NCI-H526 treated with DMSO at 0.1 percent for 48 hours (cell line): ENCODE results near the gene ANO10.
"Not testable (repeated sequence)": the region's sequence is repeated elsewhere in the genome, so short reads cannot be mapped to it uniquely, and the experiment has no call there.

Experiments used
- DNase-seq: peaks from one replicate; lab custom pipeline; 2025; lab: John Stamatoyannopoulos, UW

The ANO10 gene

GRCh38 chr3:43518515-43518914 lies 103.3 kb downstream of the ANO10 start:
- not testable (repeated sequence) for DNase-seq

DNA sequence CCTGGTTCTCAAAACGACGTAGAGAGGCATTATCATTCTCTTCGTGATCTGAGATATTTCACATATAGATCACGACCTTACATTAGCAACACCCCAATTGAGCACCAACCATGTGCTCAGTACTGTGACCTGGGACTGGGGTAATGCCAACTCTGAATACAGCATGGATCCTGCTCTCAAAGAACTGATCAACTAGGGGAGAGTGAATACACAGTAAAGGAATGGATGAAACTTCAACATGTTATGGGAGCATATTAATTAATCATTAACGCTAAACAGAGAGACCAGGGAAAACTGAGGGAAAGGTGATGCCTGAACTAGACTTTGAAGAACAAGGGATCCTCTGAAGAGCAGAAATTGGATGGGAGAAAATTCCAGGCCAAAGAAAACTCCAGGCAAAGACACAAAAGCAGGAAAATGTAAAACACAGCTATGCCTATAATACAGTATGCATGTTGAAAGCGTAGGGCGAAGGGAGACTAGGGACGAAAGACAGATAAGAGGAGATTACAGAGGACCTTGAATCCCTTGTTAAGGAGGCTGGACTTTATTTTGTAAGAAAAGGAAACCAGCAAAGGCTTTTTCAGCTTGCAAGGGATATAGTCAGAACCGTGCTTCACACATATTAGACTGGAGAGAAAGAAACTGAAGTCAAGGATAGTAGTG lies 105.7 kb downstream of the ANO10 start:
- DNase-seq: no peak

DNA sequence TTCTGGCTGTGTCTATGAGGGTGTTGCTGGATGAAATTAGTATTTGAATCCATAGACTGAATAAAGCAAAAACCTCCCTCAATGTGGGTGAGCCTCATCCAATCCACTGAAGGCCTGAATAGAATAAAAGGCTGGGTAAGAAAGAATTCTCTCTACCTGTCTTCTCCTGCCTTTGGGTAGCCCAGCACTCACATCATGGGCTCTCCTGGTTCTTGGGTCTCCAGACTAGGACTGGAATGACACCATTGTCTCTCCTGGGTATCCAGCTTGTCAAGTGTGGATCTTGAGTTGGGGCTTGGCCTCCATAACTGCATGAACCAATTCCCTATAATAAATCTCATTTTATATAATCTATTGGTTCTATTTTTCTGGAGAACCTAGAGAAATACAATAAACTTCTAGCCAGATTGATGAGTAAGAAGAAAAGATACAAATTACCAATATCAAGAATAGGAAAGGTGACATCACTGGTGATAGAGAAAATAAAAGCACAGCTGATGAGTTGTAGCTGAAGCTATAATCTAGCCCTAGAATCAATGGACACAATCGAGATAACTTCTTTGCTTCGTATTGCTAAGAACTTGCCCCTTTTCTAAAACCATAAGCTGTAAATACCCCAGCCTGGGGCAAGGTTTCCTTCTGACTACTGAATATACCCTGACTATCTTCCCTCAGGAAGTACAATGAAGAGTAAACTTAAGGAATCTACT lies 106.4 kb downstream of the ANO10 start:
- no peak for DNase-seq

DNA sequence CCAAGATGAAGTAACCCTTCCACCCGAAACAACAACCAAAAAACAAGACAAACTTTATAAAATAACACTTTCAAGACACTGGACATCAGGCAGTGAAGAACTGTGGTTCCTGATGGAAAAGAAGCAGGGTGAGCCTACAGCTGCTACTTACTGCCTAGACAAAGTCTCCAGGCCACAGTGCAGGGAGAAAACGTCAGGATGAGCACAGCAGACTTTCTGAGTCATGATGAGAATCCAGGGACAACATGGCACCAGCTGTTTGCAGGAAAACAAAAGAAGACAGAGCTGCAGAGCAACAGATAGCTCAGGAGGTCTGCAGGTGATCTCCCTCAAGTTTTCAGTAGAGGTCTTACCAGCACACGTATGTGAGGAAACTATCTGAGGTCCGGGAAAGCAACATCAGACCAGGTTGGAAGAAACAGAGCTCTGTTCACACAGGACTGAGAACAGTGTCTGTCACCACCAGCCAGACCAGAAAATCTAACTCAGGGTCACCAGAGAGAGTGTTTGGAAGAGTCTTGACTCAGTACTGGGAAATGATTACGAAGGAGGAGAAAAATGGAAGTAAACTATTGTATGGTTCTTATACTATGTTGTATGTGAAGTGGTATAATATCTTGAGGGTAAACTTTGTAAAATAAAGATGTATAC lies 108.9 kb downstream of the ANO10 start:
- DNase-seq: no peak

DNA sequence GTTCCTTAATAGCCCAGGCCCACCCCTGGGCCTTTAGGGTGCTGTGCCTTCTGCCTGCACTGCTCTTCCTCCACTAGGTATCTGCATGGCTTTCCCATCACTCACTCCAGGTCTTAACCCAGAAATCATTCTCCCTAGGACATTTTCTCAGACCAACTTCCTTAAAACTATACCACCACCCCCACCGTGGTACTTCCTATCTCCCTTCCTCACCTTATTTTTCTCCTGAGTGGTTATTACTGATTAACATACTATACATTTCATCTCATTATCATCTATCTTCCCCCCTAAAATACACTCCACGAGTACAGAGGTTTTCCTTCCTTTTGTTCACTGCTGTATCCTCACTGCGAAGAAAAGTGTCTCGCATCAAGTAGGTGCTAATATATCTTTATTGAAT lies 115.2 kb downstream of the ANO10 start:
- DNase-seq: no peak

DNA sequence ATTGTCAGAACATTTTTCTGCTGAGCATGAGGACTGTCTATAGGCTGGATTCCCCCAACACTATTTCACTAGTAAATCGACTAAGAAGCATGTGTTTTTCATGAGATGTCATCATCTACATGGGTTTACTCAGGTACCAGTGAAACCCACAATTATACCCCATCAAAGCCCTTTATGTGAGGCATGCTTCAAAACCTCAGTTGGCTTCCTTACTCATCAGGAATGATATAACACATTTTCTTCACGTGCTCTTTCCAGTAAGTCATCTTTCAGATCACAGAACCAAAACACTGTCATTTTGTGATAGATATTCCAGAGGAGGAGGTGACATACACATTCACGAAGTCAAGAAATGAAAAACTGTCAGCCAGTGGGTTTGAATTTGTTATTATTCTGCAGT lies 116.5 kb downstream of the ANO10 start:
- DNase-seq: no peak

- peak; percentile 54 for DNase-seq
Observed at GRCh38 chr3:43503067-43503728, 118.6 kb downstream of the ANO10 start.

DNA sequence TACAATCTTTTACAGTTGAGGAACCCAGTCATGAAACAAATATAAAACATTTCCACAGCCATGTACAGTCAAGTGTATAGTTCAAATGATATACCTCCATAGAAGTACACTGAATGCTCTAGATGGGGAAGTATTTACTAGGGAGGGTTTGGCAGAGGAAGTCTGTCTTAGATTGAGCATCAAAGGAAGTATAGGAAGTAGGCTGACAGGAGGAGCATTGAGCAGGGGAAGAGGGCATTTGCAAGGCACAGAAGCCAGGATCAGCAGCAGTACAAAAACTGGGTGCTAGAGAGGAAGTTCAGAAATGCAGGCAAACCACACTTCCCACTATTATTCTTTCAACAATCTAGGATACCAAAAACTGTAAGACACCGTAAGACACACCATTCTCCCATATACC lies 122.6 kb downstream of the ANO10 start:
- DNase-seq: no peak

DNA sequence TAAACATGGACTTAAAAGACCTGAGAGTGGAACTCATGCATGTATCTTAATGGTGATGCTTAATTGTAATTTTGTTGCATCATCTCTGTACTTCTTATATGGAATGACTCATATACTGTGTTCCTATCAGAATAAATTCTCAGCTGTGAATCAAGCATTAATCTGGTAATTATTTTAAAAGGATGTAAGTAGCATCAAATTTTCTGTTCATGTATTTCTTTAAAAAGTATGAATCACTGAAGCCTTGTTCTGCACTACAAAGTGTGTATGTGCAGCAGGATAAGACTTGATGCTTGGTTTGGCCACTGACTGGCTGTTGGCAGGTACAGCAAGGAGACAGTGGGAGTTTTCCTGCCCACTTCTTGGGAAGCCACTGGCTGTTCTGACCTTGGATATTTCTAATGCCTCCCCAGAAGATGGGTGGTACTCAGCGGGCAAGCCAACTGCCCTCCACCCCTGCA lies 123.9 kb downstream of the ANO10 start:
- no peak for DNase-seq

- no peak for DNase-seq
Observed at GRCh38 chr3:43497422-43497821, 124.4 kb downstream of the ANO10 start.

GRCh38 chr3:43496740-43497375 lies 125.0 kb downstream of the ANO10 start:
- DNase-seq: no peak

GRCh38 chr3:43492932-43493331 lies 128.9 kb downstream of the ANO10 start:
- DNase-seq: not testable (repeated sequence)

DNA sequence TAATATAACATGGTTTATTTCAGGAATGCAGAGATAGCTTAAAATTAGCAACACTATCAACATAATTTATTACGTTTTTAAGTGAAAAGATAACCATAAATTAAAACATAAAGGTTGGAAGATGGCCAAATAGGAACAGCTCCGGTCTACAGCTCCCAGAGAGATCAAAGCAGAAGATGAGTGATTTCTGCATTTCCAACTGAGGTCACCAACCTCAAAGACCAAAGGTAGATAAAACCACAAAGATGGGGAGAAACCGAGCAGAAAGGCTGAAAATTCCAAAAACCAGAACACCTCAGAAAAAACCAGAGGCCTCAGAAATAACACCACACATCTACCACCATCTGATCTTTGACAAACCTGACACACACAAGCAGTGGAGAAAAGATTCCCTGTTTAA lies 130.0 kb downstream of the ANO10 start:
- not testable (repeated sequence) for DNase-seq

GRCh38 chr3:43490640-43491185 lies 131.1 kb downstream of the ANO10 start:
- DNase-seq: no peak

DNA sequence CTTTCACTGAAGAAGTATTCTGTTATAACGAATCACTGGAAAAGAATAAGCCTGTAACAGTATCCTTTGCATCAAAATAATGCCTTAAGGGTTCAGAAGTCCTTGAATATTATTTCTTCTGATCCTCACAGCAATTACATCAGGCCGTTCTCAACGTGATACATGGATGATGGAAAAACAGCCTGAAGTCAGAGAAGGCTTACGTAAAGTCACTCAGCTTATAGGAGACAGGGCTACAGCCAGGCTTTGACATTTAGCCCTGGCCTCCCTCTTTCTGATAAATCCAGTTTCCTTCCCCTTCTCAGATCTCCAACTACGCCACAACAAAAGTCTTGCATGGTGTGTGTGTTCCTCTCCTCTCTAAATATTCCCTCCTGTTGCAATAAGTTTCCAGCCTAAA lies 131.9 kb downstream of the ANO10 start:
- no peak for DNase-seq

- no peak for DNase-seq
Observed at GRCh38 chr3:43485931-43486330, 135.9 kb downstream of the ANO10 start.

DNA sequence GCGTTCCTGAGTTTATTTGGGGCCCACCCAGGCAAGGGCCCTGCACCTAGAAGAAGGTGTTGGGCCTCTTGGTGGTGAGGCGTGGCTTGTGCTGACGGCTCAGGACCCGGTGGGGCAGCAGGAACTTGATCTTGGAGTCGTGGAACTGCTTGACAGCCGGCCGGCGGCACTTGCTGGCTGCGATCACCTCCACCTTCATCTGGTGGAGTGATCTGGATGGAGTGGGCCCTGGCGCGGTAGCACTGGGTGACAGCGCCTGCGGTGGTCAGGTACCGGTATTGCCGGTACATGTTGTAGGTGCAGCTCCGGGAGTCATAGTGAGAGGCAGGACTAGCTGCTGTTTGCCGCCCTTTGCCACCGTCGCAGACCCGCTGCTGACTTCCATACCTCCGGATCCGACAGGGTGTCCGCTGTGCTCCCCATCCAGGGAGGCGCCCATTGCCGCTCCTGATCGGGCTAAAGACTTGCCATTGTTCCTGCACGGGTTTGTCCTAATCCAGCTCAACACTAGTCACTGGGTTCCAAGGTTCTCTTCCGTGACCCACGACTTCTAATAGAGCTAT lies 136.8 kb downstream of the ANO10 start:
- DNase-seq: no peak

DNA sequence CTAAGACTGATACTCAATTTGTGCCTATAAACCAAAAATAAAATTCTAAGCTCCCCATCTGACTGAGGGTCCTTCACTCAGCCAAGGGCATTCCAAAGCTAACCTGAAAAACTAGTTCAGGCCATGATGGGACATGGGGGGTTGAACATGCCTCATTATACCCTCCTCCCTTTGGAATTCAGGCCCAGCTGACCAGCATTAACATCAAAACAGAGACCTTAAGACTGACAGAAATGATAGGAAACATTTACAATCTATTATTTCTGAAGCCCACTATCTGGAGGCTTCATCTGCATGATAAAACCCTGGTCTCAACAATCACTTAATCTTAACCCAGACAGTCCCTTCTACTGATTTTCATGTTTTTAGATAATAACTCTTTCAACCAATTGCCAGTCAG lies 140.4 kb downstream of the ANO10 start:
- DNase-seq: no peak

- DNase-seq: not testable (repeated sequence)
Observed at GRCh38 chr3:43478839-43479238, 143.0 kb downstream of the ANO10 start.

DNA sequence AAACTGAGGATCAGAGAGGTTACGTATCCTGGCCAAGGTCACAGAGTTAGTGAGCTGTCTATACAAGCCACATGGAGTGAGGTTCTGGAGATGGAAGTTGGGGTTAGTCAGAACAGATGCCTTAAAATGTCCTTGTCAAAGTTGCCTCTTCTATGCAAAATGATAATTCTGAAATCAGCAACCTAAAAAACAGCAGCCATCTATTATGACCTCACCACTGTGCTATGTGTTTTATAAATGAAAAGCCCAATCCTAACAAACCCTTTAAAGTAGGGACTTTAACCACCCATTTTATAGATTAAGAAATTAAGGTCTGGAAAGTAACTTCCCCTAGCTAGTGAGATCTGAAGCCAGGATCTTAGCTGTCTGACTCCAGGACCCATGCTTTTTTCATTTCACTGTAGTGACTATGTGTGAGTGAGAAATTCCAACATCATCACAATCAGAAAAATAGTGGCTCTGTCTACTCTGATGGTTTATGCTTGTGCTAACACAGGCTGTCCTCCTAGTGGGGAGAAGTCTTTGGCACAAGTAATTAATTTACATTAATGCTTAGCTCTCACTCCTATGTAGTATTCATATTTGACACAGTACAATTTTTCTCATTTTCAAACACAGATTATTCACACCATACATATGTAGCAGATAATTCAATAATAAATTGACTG lies 143.6 kb downstream of the ANO10 start:
- DNase-seq: no peak

DNA sequence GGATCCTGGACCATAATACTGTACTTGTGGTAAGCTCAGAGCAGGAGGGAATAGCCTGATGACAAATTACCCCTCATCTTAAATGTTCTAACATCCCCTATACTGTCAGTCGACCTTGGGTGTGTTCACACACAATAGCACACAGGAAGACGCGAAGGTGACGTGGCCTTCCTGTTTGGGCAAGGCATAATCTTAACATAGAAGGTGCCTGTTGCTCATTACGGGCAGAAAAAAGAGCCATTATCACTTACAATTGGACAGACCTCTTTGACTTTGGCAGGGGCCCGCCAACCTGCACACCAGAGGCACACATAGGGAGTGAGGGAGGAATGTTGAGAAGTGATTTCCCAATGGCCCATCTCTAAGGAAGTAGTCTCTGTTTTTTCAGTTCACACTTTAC lies 144.2 kb downstream of the ANO10 start:
- DNase-seq: no peak
